Right kidney (tissue), 1 donor: ENCODE measurements around the gene ZNF562.

Source experiments
- DNase-seq: peaks from one replicate; pipeline ENCODE4 v3.0.0-alpha.2; 2016

Gene ZNF562

DNA sequence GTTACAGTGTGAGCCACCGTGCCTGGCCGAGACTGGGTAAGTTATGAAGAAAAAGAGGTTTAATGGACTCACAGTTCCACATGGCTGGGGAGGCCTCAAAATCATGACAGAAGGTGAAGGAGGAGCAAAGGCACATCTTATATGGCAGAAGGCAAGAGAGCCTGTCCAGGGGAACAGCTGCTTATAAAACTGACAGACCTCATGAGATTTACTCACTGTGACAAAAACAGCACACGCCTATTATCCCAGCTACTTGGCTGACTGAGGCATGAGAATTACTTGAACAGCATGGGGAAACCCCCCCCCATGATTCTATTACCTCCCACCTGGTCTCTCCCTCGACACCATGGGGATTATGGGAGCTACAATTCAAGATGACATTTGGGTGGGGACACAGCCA lies 30.4 kb downstream of the ZNF562 start:
- DNase-seq, result no peak

- DNase-seq, result no peak
Measured at GRCh38 chr19:9641810-9642209, 33.1 kb downstream of the ZNF562 start.

- no peak for DNase-seq
Measured at GRCh38 chr19:9640956-9641355, 33.9 kb downstream of the ZNF562 start.

DNA sequence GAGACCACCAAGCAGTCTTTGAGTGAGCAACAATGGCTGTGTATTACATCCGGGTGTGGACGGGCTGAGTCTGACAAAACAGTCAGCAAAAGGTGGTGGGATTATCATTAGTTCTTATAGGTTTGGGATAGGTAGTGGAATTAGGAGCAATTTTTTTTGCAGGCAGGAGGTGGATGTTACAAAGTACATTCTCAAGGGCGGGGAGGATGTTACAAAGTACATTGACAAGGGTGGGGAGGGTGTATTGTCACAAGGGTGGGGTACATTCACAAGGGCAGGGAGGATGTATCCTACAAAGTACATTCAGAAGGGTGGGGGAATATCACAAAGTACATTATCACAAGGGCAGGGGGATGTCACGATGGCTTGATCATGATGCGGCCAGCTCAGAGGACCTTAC lies 38.9 kb downstream of the ZNF562 start:
- DNase-seq, result no peak

GRCh38 chr19:9627856-9628255 lies 47.0 kb downstream of the ZNF562 start:
- DNase-seq, result no peak

GRCh38 chr19:9622531-9622930 lies 52.4 kb downstream of the ZNF562 start:
- no peak for DNase-seq

- DNase-seq, result peak; percentile 98
Measured at GRCh38 chr19:9621156-9622037, 53.5 kb downstream of the ZNF562 start, which contains the start of gene ZNF561. TSS of gene ZNF561 (minus strand) at chr19:9621232. CDS start at chr19:9619456, 1,776 bp downstream.

DNA sequence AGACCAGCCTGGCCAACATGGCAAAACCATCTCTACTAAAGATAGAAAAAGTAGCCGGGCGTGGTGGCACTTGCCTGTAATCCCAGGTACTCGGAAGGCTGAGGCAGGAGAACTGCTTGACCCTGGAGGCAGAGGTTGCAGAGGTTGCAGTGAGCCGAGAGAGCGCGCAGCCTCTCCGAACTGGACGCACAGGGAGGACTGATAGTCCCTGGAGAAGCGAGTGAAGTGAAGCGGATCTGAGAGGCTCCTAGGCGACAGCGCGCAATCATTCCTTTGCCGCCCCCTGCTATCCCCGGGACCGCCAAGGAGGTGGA lies 54.1 kb downstream of the ZNF562 start:
- DNase-seq, result no peak

DNA sequence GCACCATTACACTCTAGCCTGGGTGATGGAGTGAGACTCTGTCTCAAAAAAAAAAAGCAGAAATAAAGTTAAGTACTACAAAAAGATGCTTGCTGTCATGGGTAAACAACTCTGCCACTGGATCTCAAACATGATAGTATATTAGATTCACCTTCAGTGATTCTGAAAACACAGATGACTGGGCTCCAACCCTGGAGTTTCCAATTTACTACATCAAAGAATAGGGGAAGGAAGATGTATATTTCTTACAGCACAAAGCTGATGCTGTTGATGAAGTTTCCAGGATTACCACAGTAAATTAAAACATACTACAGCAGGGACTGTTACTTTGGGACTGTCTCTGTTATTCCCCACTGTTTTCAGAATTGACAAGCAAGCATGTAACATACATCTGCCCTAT lies 59.1 kb downstream of the ZNF562 start:
- DNase-seq, result no peak

- DNase-seq, result no peak
Measured at GRCh38 chr19:9610484-9611113, 64.3 kb downstream of the ZNF562 start.

DNA sequence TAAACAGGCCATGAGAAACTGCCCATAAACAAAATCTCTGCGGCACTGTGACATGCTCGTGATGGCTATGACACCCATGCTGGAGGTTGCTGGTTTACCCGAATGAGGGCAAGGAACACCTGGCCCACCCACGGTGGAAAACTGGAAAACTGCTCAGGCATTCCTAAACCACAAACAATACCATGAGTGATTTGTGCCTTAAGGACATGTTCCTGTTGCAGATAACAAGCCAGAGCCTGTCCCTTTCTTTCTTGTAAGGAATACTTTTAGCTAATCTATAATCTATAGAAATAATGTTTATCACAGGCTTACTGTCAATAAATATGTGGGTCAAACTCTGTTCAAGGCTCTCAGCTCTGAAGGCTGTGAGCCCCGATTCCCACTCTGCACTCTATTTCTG lies 66.0 kb downstream of the ZNF562 start:
- DNase-seq, result no peak

DNA sequence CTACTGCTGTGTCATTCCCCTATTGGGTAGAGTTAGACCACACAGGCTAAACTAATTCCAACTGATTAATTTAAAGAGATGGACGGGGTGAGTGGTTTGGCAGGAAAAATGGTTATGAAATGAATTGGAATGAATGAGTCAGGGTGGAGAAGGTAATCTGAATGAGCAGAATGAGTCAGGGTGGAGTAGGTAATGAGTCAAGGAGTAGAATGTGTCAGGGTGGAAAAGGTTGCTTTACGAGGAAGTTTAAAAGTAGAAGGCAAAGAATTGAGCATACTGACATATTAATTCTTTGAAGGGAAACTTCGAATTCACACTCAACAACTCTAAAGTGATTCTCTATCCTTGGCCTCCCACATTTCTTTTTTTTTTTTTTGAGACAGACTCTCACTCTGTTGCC lies 77.9 kb downstream of the ZNF562 start:
- DNase-seq, result no peak
